Limb (tissue), 2 donors: ENCODE measurements around the gene PPP2CA.
"Not testable (repeated sequence)": the region's sequence is repeated elsewhere in the genome, so short reads cannot be mapped to it uniquely, and the experiment has no call there.

Experiments used
- DNase-seq, 2 donors: peaks; one replicate each; pipeline ENCODE4 v3.0.0-alpha.2; 2016; ENCODE audit errors: extremely low spot score in 2 of 2

PPP2CA gene

GRCh38 chr5:134195666-134196065 is 30.2 kb downstream of the PPP2CA start:
- DNase-seq = no peak

- no peak for DNase-seq
Measured at GRCh38 chr5:134189031-134189430, 36.8 kb downstream of the PPP2CA start.

GRCh38 chr5:134188092-134188491 is 37.8 kb downstream of the PPP2CA start:
- DNase-seq = no peak

- DNase-seq = peak; percentile 34 to 69
Measured at GRCh38 chr5:134184155-134185135, 41.4 kb downstream of the PPP2CA start.

GRCh38 chr5:134183481-134183880 is 42.4 kb downstream of the PPP2CA start:
- no peak for DNase-seq

GRCh38 chr5:134178096-134178419 is 47.8 kb downstream of the PPP2CA start:
- DNase-seq = no peak

GRCh38 chr5:134177369-134178095 is 48.3 kb downstream of the PPP2CA start:
- peak in 1 of 2 donors; percentile 49 for DNase-seq

GRCh38 chr5:134176511-134177368 is 49.1 kb downstream of the PPP2CA start, which contains the start of gene SKP1:
Gene SKP1, minus strand, starts transcription at chr5:134176950. Its CDS starts 2,928 bp downstream, at chr5:134174022.
- DNase-seq = peak; percentile 89 to 93

- no peak for DNase-seq
Measured at GRCh38 chr5:134175921-134176510, 49.9 kb downstream of the PPP2CA start.

- DNase-seq = peak in 1 of 2 donors; percentile 47
Measured at GRCh38 chr5:134174841-134175839, 50.7 kb downstream of the PPP2CA start.

GRCh38 chr5:134171972-134172371 is 53.9 kb downstream of the PPP2CA start:
- DNase-seq = no peak

GRCh38 chr5:134162592-134162991 is 63.3 kb downstream of the PPP2CA start:
- DNase-seq = no peak

GRCh38 chr5:134161513-134162395 is 64.1 kb downstream of the PPP2CA start:
- DNase-seq = no peak

- DNase-seq = no peak
Measured at GRCh38 chr5:134153657-134154056, 72.2 kb downstream of the PPP2CA start.

- DNase-seq = no peak
Measured at GRCh38 chr5:134153241-134153640, 72.6 kb downstream of the PPP2CA start.

GRCh38 chr5:134152173-134152832 is 73.6 kb downstream of the PPP2CA start:
- not testable (repeated sequence) for DNase-seq

- DNase-seq = no peak
Measured at GRCh38 chr5:134151723-134152122, 74.2 kb downstream of the PPP2CA start.
